HG03432 (cell line): ENCODE results near the gene PML.

Experiments used
- ATAC-seq: cut with Tn5 transposase; IDR thresholded peaks from one replicate; pipeline ENCODE4 v1.9.1; 2021; ENCODE audit warnings: mild to moderate bottlenecking, moderate library complexity; ENCODE audit not compliant: unreplicated experiment

PML gene

GRCh38 chr15:74006774-74007639 lies 12.5 kb downstream of the PML start:
- ATAC-seq = no peak

DNA sequence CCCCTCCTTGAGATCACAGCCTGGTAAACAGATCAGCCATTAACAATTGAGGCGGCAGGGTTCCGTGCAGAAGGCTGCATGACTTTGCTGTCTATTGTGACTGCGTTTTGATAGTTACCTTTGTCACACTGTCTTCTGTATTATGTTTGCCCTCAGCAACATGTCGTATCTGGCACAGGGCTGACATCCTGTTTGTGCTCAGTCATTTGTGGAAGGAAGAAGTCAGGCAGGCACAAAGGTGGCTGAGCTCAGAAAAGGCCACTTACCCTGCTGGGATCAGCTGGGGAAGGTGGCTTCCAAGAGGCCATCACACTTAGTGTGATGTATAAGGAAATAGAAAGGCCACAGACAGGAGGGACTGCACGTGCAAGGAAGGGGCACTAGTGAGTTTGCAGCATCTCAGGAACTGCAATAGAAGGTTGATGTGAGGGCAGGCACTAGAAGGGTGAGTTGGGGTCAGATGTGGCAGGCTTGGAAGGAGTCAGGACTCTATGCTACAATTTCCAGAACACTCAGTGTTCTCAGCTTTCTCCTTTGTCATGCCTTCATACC lies 13.4 kb downstream of the PML start:
- no peak for ATAC-seq

GRCh38 chr15:74008901-74009300 lies 14.4 kb downstream of the PML start:
- no peak for ATAC-seq

DNA sequence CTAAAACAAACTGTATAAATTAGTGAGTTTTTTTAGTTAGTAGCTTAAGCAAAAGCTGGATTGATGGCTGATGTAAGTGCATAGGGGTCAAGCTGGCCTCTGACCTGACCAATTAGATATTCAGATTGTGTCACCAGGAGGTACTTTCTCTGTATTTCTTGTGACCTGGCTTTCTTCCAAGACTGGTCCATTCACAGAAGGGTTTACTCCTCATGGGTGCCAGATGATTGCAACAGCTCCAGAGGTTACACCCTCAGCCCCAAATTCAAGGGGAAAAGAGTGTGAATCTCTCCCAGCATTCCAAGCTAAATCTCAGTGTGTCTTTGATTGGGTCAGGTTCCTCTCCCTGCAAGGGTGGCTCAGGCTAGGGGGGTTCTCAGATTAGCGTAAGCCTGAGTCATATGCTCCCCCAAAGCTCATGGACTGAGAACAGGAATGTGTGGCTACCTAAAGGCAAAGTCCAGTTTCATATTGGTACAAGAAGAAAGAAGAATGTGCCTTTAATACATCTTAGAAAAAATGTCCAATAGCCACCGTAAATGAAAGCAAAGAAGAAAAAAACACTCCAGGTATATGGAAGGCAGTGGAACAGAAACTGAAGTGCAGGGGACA lies 16.5 kb downstream of the PML start:
- no peak for ATAC-seq

DNA sequence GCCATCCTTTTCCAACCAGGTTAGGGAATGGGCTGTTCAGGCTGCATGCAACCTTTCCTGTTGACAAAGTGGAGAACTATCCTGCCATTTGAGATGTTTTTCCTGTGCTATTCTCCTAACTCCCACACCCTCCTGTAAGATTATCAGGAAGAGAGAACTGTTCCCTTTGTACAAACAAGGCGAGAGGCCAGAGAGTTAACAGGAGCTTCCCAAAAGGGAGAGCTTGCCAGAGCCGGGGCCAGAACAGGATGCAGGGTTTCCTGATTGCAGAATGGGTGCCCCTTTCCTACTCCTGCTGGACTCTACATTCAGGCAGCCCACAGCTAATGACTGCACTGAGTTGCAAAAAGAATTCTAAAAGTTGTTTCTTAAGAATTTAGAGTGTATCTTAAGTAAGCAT lies 17.1 kb downstream of the PML start:
- ATAC-seq = no peak

DNA sequence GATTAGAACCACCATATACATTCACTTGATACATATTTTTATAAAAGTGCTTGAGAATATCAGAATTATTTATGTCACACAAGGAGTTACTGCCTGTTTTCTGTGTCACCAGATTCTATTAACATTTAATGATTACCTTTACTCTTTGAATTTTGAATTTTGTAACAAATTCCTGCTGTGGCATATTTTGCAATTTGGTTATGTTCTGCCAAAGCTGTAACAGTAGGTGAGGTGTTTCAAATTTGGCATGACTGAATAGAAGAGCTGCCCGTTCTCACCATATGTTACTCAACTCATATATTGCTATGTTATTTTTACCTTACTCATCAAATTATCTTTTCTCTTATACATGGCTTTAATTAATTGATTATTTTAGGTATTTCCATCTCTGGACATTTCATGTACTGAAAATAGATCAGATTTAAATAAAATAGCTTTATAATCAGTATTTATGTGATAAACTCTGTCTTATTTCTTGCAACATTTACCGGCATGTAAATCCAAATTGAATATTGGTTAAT lies 18.9 kb downstream of the PML start:
- no peak for ATAC-seq

DNA sequence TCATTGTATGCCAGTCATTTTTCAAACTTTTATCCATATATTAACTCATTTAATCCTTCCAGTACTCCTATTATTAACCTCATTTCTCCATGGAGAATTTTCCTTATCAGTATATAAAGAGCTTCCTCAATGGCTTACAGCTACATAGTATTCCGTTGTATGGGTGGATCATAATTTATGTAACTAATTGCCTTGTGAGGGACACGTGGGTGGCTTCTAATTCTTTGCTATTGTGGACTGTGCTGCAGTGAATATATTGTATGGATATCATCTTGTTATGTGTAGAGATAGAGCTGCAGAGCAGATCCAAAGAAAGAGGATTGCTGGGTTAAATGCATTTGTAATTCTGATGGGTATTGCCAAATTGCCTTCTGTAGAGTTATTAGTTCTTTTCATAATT lies 25.2 kb downstream of the PML start:
- ATAC-seq = no peak

- no peak for ATAC-seq
Measured at GRCh38 chr15:74022706-74023470, 28.4 kb downstream of the PML start.

DNA sequence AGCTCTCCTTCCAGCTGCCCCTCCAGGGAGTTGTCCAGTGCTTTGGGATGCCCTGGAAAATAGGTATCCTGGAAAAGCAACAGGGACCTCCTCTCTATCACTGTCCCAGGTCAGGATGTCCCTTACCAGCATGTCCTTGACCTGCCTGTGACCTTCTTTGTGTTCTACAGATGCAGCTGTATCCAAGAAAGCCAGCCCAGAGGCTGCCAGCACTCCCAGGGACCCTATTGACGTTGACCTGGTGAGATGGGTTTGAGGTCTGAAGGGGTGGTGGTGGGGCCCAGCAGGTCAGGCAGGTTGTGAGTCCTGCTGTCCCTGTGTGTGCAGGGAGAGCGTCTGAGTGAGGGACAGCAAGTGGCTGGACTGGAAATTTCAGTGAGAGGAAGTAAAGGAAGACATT lies 30.2 kb downstream of the PML start:
- ATAC-seq = no peak

DNA sequence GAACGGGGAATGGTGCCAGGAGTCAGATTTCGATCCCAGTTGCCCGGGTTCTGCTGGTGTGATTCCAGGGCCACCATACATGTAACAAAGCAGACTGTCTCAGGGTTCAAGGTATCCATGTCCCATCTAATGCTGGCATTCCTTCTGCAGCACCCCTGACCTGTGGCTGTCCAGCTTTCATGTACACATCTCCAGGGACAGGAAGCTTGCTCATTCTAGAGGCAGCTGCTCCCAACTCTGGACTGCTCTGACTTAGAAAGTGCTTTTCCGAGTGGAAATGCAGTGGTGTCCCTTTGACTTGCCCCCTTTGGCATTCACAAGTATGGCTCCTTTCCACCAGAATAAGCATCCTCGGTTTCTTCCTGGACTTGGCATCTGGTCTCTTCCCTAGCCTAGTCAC lies 30.9 kb downstream of the PML start:
- ATAC-seq = no peak

DNA sequence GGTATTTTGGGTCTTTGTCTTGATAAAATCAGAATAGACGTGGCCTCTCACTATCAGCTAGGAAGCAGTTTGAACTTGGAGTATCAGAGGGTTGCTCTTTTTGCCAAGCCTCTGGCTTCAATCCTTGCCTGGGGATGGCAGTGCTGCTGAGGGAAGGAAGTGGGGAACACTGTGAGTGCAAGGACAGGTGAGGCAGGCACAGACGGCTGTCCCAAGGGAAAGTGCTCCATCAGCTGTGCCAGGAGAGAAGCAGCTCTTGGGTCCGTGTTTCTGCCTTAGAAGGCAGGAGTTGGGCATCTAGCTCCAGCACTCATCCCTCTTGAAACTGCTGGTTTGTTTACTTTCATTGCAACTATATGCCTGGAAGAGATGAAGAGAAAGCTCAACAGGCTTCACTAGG lies 33.2 kb downstream of the PML start:
- no peak for ATAC-seq

GRCh38 chr15:74028646-74029045 lies 34.1 kb downstream of the PML start:
- no peak for ATAC-seq

DNA sequence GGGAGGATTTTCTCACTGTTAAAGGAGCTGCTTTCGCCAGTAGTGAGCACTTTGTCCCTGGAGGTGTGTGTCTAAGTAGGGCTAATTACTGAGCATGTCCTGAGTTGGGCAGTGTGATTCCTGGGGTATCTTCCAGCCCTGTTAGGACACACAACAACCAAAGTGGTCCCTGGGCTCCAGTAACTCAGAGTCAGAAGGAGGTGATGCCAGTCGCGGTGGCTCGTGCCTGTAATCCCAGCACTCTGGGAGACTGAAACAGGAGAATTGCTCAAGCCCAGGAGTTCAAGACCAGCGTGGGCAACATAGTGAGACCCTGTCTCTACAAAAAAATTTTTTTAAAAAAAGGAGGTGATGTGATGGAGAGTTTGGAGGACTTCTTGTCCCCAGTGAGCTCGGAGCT lies 37.5 kb downstream of the PML start:
- ATAC-seq = no peak

- no peak for ATAC-seq
Measured at GRCh38 chr15:74032606-74033561, 38.4 kb downstream of the PML start.

GRCh38 chr15:74034206-74034755 lies 39.8 kb downstream of the PML start:
- no peak for ATAC-seq

DNA sequence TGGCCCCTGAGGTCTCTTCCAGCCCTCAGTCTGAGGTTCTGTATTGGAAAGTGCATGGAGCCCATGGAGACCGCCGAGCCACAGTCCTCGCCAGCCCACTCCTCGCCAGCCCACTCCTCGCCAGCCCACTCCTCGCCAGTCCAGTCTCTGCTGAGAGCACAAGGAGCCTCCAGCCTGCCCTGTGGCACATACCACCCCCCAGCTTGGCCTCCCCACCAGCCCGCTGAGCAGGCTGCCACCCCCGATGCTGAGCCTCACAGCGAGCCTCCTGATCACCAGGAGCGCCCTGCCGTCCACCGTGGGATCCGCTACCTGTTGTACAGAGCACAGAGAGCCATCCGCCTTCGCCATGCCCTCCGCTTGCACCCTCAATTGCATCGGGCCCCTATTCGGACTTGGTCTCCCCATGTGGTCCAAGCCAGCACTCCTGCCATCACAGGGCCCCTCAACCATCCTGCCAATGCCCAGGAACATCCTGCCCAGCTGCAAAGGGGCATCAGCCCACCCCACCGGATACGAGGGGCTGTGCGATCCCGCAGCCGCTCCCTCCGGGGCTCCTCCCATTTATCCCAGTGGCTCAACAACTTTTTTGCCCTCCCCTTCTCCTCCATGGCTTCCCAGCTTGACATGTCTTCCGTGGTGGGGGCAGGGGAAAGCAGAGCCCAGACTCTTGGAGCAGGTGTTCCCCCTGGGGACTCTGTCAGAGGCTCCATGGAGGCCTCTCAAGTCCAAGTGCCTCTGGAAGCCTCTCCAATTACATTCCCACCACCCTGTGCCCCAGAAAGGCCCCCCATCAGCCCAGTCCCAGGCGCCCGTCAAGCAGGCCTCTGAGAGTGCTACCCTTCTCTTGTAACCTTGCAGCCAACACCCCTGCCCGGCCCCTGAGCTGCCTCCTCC lies 40.9 kb downstream of the PML start:
- ATAC-seq = no peak

DNA sequence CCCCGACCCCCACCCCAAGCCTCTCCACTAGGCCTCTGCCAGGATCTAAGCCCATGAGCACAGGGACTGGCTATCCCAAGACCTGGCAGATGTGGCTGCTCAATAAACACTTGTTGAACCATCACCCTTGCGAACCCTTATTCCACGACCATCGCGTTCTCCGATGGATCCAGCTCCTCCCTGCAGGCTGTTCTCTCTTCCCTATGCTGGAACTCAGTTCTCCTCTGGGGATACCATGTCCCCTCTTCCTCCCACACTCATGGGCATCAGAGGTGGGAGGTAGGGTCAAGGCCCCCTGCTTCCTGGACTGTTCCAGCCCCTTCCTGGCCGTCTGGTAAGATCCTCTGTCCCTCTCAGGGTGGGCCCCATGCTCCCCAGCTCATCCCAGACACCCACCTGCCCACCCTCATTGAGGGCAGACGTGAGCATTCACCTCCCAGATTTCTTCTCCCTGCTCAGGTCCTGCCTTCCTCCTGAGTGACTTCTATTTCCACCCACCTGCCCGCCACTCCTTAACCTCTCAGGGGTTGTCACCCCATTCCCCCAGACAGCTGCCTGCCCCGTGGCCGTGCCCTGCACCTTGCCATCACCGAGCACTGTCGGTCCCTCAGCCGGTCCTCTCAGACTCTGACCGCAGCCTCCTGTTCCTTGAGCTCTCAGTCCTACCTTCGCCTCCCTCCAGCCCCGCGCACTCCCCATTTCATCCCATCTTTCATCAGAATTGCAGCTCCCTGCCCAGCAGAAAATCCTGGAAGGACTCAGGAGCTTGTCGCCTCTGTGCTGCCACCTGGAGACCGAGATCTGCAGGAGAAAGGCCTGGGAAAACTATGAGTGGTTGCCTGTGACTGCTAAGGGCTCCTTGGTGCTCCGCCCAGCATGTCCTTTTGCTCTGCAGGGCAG lies 42.0 kb downstream of the PML start:
- no peak for ATAC-seq
